Thyroid gland (tissue), 4 donors: ENCODE measurements around the gene CCSAP. TPM values are rescaled to one million over a fixed set of nuclear protein-coding genes. Genes with fewer than 3 reads are reported as not detected.

Experiments used
- DNase-seq, 2 donors: peaks; one replicate each; pipeline ENCODE4 v3.0.0-alpha.2; 2019
- H3K27ac ChIP-seq, 3 donors: fragments of 200-600 bp; sonication (generic); 1 replicate in 2 of 3; 2 replicates in 1 of 3; pipeline ENCODE4 v1.5.1; 2016 to 2019; ENCODE audit warnings: mild to moderate bottlenecking in 1 of 3, moderate library complexity in 1 of 3
- H3K27me3 ChIP-seq: fragments of 200-600 bp; sonication (generic); one replicate; pipeline ENCODE4 v1.5.1; 2019
- H3K36me3 ChIP-seq, 2 donors: fragments of 200-600 bp; sonication (generic); one replicate each; pipeline ENCODE4 v1.5.1; 2016 to 2019
- H3K4me1 ChIP-seq, 2 donors: fragments of 200-600 bp; sonication (generic); one replicate each; pipeline ENCODE4 v1.5.1; 2017 to 2019
- H3K4me3 ChIP-seq, 3 donors: fragments of 200-600 bp; sonication (generic); replicated peaks in 1 of 3; 1 replicate in 2 of 3; 2 replicates in 1 of 3; pipeline ENCODE4 v1.5.1; 2016; ENCODE audit warnings: mild to moderate bottlenecking in 1 of 3
- H3K9me3 ChIP-seq: fragments of 200-600 bp; sonication (generic); one replicate; pipeline ENCODE4 v1.5.1; 2017
- CTCF ChIP-seq, 6 experiments: fragments of 200-600 bp in 3 of 6; fragments of 450-650 bp in 3 of 6; sonication (generic) in 3 of 6; IDR thresholded peaks; one replicate each; pipeline ENCODE4 v1.5.1; 2016 to 2019; ENCODE audit warnings: antibody characterized with exemption in 6 of 6, mild to moderate bottlenecking in 2 of 6, inconsistent platforms in 1 of 6, moderate library complexity in 1 of 6
- POLR2A ChIP-seq, 2 donors: fragments of 450-650 bp; IDR thresholded peaks; one replicate each; pipeline ENCODE4 v1.6.1; 2017; ENCODE audit warnings: antibody characterized with exemption in 2 of 2, mild to moderate bottlenecking in 2 of 2, moderate library complexity in 1 of 2
- WGBS, 2 donors: methylation state at CpG; one replicate each; pipeline ENCODE4 v1.1.5; 2017; 5-methylcytosine and 5-hydroxymethylcytosine counted together
- intact Hi-C: fragments of 100-400 bp; cut with DNase I; formaldehyde crosslinking; loops from one replicate; pipeline ENCODE4 v1.15.1; 2023
- small RNA-seq: library from RNA; depleted of rRNA; stranded (forward); fragments of <200 nt; gene quantifications from one replicate; pipeline ENCODE3, GENCODE V24; 2016
- total RNA-seq, 4 donors: library from RNA; depleted of rRNA; stranded (reverse); fragments of >200 nt; gene quantifications; one replicate each; pipeline ENCODE4 v1.2.3, GENCODE V29; 2016

The CCSAP gene
- total RNA-seq, 4 donors from 2014 or later: 2.1 to 3.6 (median 2.9) TPM

GRCh38 chr1:229271448-229272159 lies 71.2 kb downstream of the CCSAP start:
- no peaks in the 10 kb centered on the region for H3K9me3 ChIP-seq
- TF ChIP-seq POLR2A (IDR thresholded peaks at IDR 0.05) (no peak), CTCF (IDR thresholded peaks at IDR 0.05) (peak in 1 of 6 experiments; percentile 13)
- peak overlapping the region; percentile 82 to 87 (median 83) for H3K27ac ChIP-seq
- WGBS, 2 donors: 1 to 2% methylated on average over 21 to 25 of the region's 32 CpGs
- no peaks in the 10 kb centered on the region for H3K36me3 ChIP-seq
- no peaks in the 10 kb centered on the region for H3K27me3 ChIP-seq
- DNase-seq: no peak
- H3K4me1 ChIP-seq: peaks cover 46 to 58% of the 10 kb centered on the region in 2 donors
- peak overlapping the region; percentile 2 to 58 (median 57) for H3K4me3 ChIP-seq
- intact Hi-C loops: loop anchor here (10.0 kb wide), 1 partner anchor 63 kb away; no protein-coding TSS in a partner anchor

Small RNA genes lying within 50 kb of the gene (small RNA-seq; reads per million reads assigned to genes)
- gene RNU6-180P: not detected

Other genes starting within 250 kb of the CCSAP start
- 10 to 100 TPM; 44.9 to 73.6 (median 60.2) TPM for gene RAB4A, start 71.9 kb downstream of the CCSAP start, total RNA-seq
- under 1 TPM in 2 of 4 donors, not detected in 2; 0.33 to 0.40 TPM for gene ACTA1, start 91.0 kb upstream of the CCSAP start, total RNA-seq
- gene NUP133, start 165.3 kb upstream of the CCSAP start, total RNA-seq: 10 to 100 TPM; 29.6 to 40.7 (median 37.3) TPM
- gene ABCB10, start 215.7 kb upstream of the CCSAP start, total RNA-seq: 10 to 100 TPM; 13.7 to 22.6 (median 17.8) TPM